Cortex of kidney (tissue), 1 donor: ENCODE results near the gene MOB3A.
A peak's percentile ranks its signal among the peaks of the same experiment; 100 is the strongest.

Experiments used
- DNase-seq: peaks from one replicate; lab custom pipeline; 2025; lab: John Stamatoyannopoulos, UW

Gene MOB3A

GRCh38 chr19:2046046-2046907 is 49.8 kb downstream of the MOB3A start:
- DNase-seq, result no peak

GRCh38 chr19:2045501-2046045 is 50.6 kb downstream of the MOB3A start:
- no peak for DNase-seq

GRCh38 chr19:2044709-2045500 is 51.2 kb downstream of the MOB3A start:
- no peak for DNase-seq

- no peak for DNase-seq
Measured at GRCh38 chr19:2043961-2044708, 52.0 kb downstream of the MOB3A start.

GRCh38 chr19:2043251-2043641 is 52.9 kb downstream of the MOB3A start:
- DNase-seq, result no peak

- no peak for DNase-seq
Measured at GRCh38 chr19:2042485-2043250, 53.5 kb downstream of the MOB3A start.

GRCh38 chr19:2041683-2042484 is 54.2 kb downstream of the MOB3A start:
- DNase-seq, result peak; percentile 97

GRCh38 chr19:2041433-2041682 is 54.8 kb downstream of the MOB3A start:
- no peak for DNase-seq

GRCh38 chr19:2040647-2041432 is 55.3 kb downstream of the MOB3A start:
- no peak for DNase-seq

- DNase-seq, result no peak
Measured at GRCh38 chr19:2039959-2040646, 56.0 kb downstream of the MOB3A start.

- DNase-seq, result no peak
Measured at GRCh38 chr19:2039089-2039958, 56.8 kb downstream of the MOB3A start.

GRCh38 chr19:2038284-2039088 is 57.6 kb downstream of the MOB3A start:
- no peak for DNase-seq

- no peak for DNase-seq
Measured at GRCh38 chr19:2037651-2038255, 58.4 kb downstream of the MOB3A start.

- DNase-seq, result no peak
Measured at GRCh38 chr19:2036424-2036823, 59.7 kb downstream of the MOB3A start.

GRCh38 chr19:2035590-2035991 is 60.5 kb downstream of the MOB3A start:
- no peak for DNase-seq

GRCh38 chr19:2034729-2035589 is 61.2 kb downstream of the MOB3A start:
- no peak for DNase-seq
